NCI-H2107 treated with DMSO at 0.1 percent for 48 hours (cell line): ENCODE results near the gene PPP2R1B.

Experiments
- DNase-seq: peaks from one replicate; lab custom pipeline; 2025; ENCODE audit not compliant: unreplicated experiment; lab: John Stamatoyannopoulos, UW

The PPP2R1B gene

DNA sequence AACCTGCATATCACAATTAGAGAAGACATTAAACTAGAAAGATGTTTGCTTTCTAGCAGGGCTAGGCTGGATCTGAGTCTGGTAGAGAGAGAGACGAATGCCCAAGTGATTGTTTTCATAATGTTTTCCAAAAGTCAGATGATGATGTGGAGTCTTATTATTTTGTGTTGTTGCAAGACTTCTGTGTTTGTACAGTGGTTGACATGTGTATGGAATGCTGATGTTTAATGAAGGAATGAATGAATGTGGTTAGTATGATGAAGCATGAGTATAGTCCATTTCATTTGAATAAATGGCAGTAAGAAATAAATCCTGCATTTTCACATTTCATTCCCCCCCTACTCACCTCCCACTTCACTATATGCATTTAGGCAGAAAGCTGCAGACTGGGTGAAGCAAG is 69.6 kb downstream of the PPP2R1B start:
- no peak for DNase-seq

DNA sequence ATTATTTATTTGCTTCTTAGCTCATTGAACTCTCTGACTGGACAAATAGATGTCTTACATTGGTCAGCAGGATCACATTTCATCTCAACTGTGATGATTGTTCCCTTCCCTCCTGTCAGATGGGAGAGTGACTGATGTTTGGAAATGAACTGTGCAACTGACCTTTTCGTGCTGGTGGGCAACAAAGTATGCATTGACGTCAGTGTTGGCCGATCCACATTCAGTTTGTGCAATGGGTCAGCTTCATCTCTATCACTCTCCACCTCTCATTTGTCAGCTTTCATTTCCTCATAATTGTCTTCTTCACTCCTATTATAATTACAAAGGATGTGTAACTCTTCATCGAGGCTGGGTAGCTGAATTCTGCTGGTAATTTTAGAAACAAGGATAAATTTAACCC is 71.3 kb downstream of the PPP2R1B start:
- no peak for DNase-seq

DNA sequence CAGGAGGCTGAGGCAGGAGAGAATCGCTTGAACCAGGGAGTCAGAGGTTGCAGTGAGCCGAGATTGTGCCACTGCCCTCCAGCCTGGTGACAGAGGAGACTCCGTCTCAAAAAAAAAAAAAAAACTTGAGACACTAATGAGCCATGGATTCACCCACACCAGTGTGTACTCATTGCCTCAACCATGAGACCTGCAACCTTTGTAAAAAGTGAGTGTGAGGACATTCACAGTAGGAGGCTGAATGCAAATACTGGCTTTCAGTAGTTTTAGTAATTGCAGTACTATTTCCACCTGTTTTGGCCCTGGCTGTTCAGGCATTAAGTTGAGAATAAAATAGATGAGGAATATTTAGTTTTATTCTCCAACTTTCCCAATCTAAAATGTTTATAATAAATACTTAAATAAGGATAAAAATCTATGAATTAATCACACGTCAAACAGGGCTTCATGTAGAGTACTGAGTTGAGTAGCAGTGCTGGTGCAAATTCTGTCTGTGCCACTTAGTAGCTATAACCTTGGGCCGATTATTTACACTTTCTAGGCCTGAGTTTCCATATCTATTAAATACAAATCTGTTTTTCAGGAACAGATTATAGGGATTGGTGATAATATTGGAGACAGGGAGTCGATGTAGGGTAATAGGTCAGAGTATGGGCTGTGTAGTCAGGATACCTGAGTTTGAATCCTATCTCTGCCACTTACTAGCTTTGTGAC is 72.8 kb downstream of the PPP2R1B start:
- no peak for DNase-seq

DNA sequence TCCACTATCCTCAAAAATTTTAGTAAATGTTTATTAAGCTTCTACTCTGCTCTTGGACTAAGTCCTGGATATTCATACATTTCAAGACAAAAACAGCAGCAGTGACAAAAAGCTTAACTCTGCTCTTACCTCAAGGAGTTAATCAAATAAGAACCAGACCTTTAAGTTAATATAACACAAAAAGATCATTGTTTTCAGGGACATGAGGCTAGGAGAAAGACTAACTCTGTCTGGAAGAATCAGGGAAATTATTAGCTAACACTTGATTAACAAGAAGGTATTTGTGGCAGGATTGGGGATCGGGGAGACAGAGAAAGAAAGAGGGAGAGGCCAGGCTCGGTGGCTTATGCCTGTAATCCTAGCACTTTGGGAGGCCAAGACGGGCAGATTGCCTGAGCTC is 74.4 kb downstream of the PPP2R1B start:
- DNase-seq = no peak

DNA sequence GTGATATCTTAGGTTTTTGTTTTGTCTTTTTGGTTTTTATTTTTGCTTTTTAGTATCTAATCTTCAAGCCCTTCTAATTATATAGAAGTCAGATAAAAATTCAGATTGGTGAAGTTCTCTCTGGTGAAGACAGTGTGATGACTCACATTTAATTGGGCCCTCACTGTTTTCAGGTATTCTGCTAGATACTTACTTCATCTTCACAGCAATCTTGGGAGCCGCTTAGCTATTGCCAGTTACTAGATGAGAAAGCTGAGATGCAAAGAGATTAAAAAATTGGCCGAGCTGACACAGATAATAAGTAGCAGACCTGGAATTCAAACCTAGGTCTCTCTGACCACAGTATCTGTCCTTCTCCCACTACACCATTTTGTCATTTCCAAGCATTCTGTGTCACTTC is 75.0 kb downstream of the PPP2R1B start:
- no peak for DNase-seq

DNA sequence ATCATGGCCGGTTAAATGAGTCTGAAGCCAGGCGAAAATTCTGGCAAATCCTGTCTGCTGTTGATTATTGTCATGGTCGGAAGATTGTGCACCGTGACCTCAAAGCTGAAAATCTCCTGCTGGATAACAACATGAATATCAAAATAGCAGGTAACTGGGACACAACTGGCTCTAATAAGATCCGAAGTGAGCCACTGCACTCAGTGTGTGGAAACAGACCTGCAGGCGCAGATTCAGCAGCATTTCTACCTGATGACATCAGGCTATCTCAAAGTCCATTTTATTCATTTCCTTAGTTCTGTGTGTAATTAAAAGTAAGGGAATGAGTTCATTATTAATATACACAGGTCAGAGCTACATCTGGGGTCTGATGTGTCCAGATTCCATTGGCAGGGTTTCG is 78.2 kb downstream of the PPP2R1B start:
- no peak for DNase-seq

DNA sequence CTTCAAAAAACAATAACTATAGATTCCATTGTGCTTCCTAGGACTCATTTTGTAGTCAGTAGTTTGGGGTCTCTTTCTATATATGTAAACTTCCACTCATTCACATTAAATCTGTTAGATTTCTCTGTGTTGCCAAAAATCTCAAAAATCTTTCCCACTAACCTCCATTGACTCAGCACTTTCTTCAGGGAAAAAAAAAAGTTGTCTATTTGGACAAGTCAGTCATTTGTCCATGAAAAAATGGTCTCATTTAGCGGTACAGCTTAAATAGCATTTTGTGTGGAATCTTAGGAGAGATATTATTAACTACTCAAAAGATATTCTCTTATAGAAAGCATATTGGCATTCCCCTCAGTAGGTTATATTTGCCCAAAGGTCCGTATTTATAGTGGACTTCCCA is 81.9 kb downstream of the PPP2R1B start:
- no peak for DNase-seq

DNA sequence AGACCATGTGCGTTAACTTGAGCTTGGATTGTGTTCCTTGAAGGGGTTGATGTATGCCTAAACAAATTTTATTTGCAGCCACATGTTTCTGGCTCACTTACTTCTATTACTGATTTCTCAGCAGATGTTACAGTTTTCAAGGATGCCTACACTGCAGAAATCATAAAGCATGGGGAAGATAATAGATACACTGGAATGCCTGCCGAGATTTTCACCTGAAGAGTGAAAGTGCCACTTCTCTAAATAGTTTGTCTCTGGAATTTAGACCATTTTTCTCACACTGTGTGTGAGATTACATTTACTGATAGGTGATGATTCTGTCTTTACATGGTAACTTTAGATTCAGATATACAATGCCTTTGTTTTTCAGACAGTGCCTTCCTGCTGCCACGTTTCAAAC is 82.4 kb downstream of the PPP2R1B start:
- no peak for DNase-seq

DNA sequence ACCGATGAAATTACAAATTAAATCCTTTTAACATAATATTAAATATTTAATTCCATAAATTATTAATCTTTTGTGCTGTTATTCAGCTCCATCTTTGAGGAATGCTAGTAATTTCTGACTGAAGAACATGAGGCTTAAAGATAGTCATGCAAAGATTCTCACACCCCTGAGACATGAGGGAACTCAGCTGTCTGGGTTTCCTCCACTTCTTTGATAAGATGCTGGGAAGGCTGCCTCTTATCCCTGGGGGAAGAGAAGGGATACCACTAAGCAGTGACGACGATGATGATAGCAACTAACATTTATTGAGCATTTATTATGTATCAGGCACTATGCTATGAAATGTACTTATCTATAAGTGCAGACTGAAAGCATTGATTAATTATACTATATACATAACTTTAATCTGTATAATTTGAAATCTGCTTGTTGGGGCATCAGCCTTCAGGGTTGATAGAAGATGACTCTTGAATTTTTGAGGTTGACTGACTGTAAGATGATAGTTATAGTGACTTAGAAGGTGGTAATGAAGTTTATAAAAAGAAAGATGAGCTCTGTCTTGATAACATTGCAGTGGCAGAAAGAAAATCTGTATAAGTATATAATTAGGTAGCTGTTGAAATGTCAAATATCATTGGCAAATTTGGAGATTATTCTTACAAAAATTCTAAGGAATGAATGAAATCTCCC is 85.6 kb downstream of the PPP2R1B start:
- no peak for DNase-seq
